HG03280 (cell line): ENCODE measurements around the gene FAM20B.
A peak's percentile ranks its signal among the peaks of the same experiment; 100 is the strongest.

Source experiments
- ATAC-seq: cut with Tn5 transposase; IDR thresholded peaks from one replicate; pipeline ENCODE4 v1.9.1; 2021; ENCODE audit warnings: mild to moderate bottlenecking, moderate library complexity; ENCODE audit not compliant: unreplicated experiment

The FAM20B gene

DNA sequence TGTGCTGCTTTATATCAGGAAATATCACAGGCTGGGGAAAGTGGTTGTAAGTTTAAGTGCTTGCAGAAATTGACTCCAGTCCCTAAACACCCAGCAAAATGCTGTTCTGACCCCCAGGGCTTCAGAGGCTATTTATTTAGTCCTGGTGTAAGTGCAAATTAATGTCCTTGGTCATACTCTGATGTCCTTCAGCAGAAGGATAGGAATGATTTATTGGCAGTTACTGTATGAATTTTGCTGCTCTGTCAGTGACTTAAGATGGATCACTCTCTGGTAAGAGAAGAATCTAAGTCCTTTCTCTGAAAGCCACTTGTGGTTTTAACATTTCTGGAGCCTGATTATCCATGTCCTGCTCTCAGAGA lies 21.9 kb downstream of the FAM20B start:
- no peak for ATAC-seq

DNA sequence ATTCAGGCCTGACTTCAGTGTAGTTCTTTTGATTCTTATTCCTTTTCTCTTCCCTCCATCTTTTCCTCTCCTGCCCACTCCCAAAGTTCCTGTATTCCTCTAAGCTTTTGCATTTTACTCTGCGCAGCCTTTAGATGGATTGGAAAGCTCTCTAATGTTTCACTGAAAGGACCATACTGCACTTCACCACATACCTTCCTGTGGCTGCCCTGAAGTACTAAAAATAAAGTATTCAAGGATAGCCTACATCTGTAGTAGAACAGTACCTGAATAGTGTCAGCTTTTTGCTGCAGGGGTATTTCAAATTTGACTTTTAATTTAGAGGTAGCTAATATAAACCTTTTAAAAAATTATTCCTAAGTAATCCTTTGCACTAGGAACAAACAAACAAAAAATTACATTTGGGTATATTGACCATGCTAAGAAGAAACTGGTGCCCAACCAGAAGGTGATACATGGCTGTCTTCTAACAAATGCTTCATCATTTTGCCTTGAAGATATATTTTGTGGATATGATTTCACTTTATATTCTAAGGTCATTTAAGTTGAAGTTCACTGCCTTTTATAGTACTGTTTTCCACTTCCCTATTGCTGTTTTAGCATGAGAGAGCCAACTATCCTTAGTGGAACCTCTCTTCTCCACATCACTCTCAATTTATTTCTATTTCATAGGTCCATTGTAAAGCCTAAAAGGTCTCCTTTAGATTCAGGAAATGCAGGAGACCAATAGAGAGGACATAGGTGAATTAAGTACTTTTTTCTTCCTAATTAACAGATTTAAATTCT lies 22.8 kb downstream of the FAM20B start:
- ATAC-seq = no peak

GRCh38 chr1:179052776-179053175 lies 27.1 kb downstream of the FAM20B start:
- no peak for ATAC-seq

DNA sequence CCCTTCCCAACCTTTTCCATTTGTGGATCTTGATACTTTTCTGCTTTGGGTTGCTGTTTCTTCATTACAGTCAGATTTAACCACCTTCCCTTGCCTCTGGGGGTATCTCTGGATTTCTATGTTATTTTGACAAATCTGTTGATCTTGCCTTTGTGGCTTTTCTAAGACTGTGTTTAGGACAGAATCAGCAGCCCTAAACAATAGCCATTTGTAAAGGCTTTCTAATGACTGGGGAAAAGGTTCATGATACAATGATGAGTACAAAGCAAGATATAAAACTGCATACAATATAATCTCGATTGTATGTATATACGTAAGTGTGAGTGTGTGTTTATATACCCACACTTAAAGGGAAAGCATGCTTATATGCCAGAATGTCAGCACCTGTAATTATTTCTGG lies 27.8 kb downstream of the FAM20B start:
- no peak for ATAC-seq

DNA sequence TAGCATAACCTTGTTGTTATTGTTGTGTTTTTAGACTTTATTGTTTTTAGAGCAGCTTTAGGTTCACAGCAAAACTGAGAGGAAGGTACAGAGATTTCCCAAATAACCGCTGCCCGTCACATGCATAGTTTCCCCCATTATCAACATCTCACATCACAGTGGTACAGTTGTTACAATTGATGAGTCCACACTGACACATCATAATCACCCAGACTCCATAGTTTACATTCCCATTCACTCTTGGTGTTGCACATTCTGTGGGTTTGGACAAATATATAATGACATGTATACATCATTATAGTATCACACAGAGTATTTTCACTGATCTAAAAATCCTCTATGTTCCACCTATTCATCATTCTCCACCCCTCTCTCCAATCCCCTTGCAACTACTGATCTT lies 30.2 kb downstream of the FAM20B start:
- ATAC-seq = no peak

GRCh38 chr1:179058487-179059483 lies 33.1 kb downstream of the FAM20B start:
- ATAC-seq = no peak

DNA sequence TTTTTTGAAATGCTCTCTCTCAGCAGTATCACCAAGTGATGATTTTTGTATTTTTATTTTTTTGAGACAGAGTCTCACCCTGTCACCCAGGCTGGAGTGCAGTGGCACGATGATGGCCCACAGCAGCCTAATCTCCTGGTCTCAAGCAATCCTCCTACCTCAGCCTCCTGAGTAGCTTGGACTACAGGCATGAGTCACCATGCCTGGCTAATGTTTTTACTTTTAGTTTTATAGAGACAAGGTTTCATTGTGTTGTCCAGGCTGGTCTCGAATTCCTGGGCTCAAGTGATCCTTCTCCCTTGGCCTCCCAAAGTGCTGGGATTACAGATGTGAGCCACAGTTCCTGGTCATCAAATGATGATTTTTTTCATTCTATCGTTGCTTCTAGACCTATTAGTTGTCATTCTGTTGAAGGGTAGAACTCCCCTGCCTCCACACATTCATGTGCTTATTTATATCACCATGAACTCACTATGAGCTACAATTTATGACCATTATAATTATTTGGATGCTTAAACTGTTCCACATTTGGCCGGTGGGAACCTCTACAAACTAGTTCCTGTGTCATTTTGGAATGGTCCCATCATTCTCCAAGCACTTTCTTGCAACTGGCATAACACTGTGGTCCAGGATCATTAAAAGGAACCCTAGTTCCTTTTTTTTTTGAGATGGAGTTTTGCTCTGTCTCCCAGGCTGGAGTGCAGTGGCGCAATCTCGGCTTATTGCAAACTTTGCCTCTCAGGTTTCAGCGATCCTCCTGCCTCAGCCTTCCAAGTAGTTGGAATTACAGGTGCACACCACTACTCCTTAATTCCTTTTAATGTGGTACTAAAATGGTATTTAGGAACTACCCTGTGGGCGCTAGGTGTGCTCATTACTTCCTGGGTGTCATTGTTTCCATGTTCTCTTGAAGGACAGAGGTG lies 35.9 kb downstream of the FAM20B start:
- ATAC-seq = no peak

- no peak for ATAC-seq
Observed at GRCh38 chr1:179066471-179066870, 40.8 kb downstream of the FAM20B start.

DNA sequence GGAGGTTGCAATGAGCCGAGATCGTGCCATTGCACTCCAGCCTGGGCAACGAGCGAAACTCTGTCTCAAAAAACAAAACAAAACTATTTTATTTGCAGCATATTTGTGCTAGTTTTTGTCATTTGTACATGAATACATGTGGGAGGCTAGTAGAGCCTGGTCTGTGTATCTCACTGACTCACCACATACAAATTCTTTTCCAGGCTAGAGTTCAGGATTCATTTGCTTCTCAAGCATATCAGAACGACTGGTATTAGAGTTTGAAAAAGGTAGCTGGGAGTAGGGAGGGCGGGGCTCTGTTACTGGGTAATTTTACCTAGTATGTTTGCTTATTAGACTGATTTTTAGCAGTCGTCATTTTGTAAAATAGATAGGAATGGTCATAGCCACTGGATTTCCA lies 51.7 kb downstream of the FAM20B start:
- no peak for ATAC-seq

DNA sequence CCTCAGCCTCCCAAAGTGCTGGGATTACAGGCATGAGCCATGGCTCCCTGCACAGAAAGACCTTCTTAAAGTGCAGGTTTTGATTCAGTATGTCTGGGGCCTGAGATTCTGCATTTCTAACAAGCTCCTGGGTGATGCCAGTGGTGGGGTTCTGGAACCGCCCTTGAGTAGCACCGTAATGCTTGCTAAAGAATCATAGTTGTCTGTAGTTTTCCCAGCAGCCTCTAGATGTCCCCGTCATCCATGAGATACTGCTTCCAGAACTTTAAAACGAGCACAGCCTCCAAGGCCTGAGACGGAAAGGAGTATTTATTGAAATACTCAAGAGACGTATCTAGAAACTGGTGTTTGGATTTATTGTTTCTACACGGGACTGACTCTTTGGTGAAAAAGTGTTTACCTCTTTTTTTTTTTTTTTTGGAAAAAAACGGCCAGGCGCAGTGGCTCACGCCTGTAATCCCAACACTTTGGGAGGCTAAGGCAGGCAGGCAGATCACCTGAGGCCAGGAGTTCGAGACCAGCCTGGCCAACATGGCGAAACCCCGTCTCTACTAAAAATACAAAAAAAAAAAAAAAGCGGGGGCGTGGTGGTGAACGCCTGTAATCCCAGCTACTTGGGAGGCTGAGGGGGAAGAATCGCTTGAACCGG lies 53.5 kb downstream of the FAM20B start:
- peak; percentile 16 for ATAC-seq

DNA sequence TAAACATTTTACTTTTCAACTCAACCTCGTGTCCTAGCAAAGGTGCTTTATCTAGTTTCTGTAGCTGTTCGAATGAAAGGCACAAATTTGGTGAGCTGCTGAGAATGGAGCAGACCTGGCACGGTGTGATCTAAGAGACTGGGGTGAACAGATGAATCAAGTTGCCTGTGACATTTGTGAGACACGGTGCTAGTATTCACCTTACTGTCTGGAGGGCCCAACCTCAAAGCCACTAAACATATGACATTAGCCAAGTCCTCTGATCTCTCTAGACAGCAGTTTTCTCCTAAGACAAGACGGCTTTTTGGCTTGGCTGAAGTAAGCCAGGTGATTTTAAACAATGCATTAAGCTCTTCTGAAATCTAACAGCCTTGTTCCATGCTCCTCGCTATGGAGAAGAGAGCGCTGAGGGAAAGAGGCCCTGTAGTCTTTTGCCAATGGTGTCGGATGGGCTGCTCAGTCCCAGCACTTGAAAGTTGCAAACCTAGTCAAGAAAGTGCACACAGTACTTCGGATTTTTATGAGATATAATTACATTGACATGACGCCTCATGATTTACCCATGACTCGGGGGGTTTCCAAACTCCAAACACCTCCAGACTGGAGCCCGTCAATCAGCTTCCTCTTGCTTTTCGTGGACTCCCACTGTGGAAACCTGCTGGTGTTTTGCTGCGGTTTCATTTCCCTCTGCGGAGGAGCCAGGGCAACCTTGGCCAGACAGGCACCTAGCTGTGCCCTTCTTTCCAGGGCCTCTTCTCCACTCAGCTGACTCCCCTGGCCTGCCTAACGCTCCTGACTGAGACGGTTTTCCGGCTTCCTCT lies 55.4 kb downstream of the FAM20B start:
- ATAC-seq = peak; percentile 17

DNA sequence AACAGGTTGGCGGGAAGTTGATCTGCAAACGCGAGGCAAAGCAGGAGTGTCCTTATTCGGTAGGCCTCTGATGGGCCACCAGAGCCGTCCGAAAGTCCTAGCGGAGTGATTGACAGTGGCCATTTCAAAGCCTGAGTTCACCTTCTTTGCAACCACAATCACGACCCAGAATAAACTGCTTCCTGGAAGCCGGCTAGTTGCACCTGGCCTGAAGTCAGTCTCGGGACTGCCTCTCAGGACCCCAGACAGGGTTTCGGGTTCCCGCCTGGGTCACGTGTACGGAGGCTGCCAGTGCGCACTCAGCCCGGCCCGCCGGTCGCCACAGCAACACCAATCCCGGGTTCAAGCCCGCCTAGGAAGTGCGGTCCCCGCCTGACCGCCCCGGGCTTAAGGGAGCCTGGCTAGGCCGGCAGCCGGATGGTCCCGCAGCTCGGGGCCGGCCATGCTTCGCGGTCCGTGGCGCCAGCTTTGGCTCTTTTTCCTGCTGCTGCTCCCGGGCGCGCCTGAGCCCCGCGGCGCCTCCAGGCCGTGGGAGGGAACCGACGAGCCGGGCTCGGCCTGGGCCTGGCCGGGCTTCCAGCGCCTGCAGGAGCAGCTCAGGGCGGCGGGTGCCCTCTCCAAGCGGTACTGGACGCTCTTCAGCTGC lies 56.1 kb downstream of the FAM20B start, which contains the start of gene TOR3A:
Gene TOR3A, plus strand, starts transcription at position 384 of the 646 bp plus-strand sequence. Its CDS starts 59 bp downstream, at position 443.
- peak; percentile 87 for ATAC-seq

GRCh38 chr1:179082333-179082998 lies 56.8 kb downstream of the FAM20B start:
- ATAC-seq = peak; percentile 18

DNA sequence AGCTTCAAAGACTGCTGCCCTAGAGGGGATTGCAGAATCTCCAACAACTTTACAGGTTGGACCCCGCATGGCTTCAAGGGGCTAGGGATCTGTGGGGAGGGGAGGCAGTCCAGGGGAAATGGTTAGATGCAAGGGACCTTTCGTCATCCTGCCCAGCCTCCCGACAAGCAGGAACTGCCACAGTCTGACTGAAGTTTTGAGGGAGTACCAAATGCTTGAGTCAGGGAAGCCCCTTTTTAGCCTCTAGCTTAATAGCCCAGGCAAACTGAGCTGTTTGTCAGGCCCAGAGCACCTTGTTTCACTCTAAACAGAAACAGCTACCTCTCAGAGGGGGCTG lies 57.3 kb downstream of the FAM20B start:
- ATAC-seq = no peak

- ATAC-seq = no peak
Observed at GRCh38 chr1:179083533-179083932, 57.8 kb downstream of the FAM20B start.

DNA sequence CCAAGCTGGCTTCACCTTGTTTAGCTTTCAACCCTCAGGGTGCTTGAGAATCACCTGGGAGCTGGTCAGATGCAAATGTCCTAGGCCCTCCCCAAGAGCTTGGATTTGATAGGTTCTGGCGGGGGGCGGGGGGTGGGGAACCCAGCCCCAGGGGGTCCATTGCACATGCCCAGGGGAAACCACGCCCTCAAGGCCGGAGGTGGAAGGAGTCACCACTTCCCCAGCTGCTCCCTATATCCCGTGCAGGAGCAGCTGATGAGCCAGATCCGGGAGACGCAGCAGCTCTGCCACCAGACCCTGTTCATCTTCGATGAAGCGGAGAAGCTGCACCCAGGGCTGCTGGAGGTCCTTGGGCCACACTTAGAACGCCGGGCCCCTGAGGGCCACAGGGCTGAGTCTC lies 62.0 kb downstream of the FAM20B start:
- ATAC-seq = no peak

DNA sequence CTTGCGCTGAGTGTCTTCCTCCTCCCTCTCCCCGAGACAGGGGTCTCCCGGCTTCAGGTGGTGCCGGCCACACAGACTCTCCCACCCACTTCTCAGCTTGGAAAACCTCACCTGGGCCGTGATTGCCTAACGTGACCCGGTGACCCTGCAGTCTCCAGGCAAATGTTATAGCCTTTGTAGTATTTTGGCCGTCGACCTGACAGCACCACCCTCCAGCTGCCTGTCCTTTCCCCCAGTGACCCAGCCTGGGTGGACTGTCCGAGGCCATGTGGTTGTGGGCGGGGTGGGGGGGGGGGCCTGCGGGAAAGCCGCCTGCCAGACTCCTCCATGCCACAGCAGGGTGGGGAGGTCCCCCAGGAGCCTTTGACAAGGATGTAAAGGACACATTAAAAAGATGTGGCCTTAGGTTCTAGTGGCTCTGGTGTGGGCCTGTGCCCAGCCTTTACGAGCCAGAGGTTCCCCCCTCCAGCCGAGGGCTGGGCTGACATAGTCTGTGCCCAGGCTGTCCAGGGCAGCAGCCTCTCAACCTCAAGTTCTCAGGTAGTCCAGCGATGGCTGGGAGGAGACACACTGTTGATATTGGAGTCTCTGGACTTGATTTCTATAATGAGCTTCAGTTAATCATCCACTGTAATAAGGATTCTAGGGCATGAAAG lies 64.3 kb downstream of the FAM20B start:
- ATAC-seq = no peak

DNA sequence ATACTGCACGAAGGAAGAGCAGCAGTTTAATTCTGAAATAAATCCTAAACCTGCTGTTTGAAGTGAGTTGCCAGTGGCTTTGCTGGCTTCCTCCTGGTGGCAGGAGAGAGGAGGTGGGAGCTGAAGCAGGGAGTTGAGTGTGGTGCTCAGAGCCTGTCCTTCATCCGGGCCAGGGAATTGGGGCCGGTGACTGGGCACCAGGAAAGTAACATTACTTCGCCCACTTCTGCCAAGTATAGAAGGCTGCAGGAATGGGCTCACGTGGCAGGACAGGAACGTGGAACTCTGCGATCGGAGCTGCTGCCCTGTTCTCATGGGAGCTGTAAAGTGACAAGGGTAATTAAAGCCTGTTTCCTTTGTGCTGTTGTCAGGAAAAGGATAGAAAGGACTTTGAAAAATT lies 64.8 kb downstream of the FAM20B start:
- ATAC-seq = no peak
